SK-N-SH (cell line): ENCODE measurements around the gene KCNJ9. TPM values are rescaled to one million over a fixed set of nuclear protein-coding genes. Genes with fewer than 3 reads are reported as not detected.

Experiments
- CTCF ChIA-PET: fragments of 300-600, 350-600 bp; formaldehyde crosslinking; extraction: SDS; loops from one replicate; lab custom pipeline; 2021; lab: Yijun Ruan, JAX
- POLR2A ChIA-PET: fragments of 350-600 bp; sonication (Branson Sonifier 250); formaldehyde crosslinking; extraction: SDS; loops from one replicate; lab custom pipeline; 2020; ENCODE audit warnings: antibody characterized with exemption, inconsistent platforms; lab: Yijun Ruan, JAX
- DNase-seq: peaks from one replicate; pipeline ENCODE4 v3.0.0; 2012
- H2AFZ ChIP-seq: fragments of 200-600 bp; sonication (generic); 2 replicates; pipeline ENCODE4 v1.8.1; 2016; ENCODE audit warnings: antibody characterized with exemption, mild to moderate bottlenecking, low read depth
- H3F3A ChIP-seq: fragments of 200-600 bp; sonication (generic); replicated peaks from 2 replicates; pipeline ENCODE3; 2016; ENCODE audit warnings: antibody characterized with exemption, mild to moderate bottlenecking; ENCODE audit not compliant: insufficient read depth
- H3K27ac ChIP-seq, 2 experiments: fragments of 200-500 bp in 1 of 2; fragments of 200-600 bp in 1 of 2; sonication (Bioruptor generic) in 1 of 2; sonication (generic), shearing (Covaris generic) in 1 of 2; 2 replicates each; pipeline versions ENCODE4 v1.5.1 to v1.6.1; 2014 to 2016; ENCODE audit warnings: low read depth in 2 of 2, inconsistent platforms in 1 of 2, low read length in 1 of 2, mild to moderate bottlenecking in 1 of 2, mixed read lengths in 1 of 2
- H3K27me3 ChIP-seq: fragments of 200-600 bp; sonication (generic), shearing (Covaris generic); 2 replicates; pipeline ENCODE4 v1.6.1; 2016; ENCODE audit warnings: mixed run types; ENCODE audit not compliant: insufficient read depth
- H3K36me3 ChIP-seq, 2 experiments: fragments of 200-500 bp in 1 of 2; fragments of 200-600 bp in 1 of 2; sonication (Bioruptor generic) in 1 of 2; sonication (generic) in 1 of 2; replicated peaks in 1 of 2; 2 replicates each; pipeline versions ENCODE3 to v1.5.1; 2014 to 2016; ENCODE audit warnings: low read length in 1 of 2, mild to moderate bottlenecking in 1 of 2; ENCODE audit not compliant: insufficient read depth in 2 of 2, control insufficient read depth in 1 of 2
- H3K4me1 ChIP-seq, 2 experiments: fragments of 200-500 bp in 1 of 2; fragments of 200-600 bp in 1 of 2; sonication (Bioruptor generic) in 1 of 2; sonication (generic), shearing (Covaris generic) in 1 of 2; 2 replicates each; pipeline versions ENCODE4 v1.5.1 to v1.6.1; 2014 to 2016; ENCODE audit warnings: low read depth in 1 of 2, low read length in 1 of 2, mixed run types in 1 of 2; ENCODE audit not compliant: insufficient read depth in 2 of 2, control insufficient read depth in 1 of 2
- H3K4me2 ChIP-seq: fragments of 200-600 bp; sonication (generic), shearing (Covaris generic); 2 replicates; pipeline ENCODE4 v1.6.1; 2017; ENCODE audit warnings: mixed run types
- H3K4me3 ChIP-seq, 2 experiments: fragments of 200-500 bp in 1 of 2; fragments of 200-600 bp in 1 of 2; sonication (Bioruptor generic) in 1 of 2; sonication (generic), shearing (Covaris generic) in 1 of 2; 2 replicates each; pipeline versions ENCODE4 v1.5.1 to v1.8.1; 2014 to 2016; ENCODE audit warnings: low read depth in 2 of 2, inconsistent platforms in 1 of 2, low read length in 1 of 2, mild to moderate bottlenecking in 1 of 2, mixed read lengths in 1 of 2, moderate library complexity in 1 of 2
- H3K79me2 ChIP-seq: fragments of 200-600 bp; sonication (generic); 2 replicates; pipeline ENCODE4 v1.8.1; 2017; ENCODE audit warnings: mild to moderate bottlenecking; ENCODE audit not compliant: insufficient read depth
- H3K9ac ChIP-seq: fragments of 200-600 bp; sonication (generic); 2 replicates; pipeline ENCODE4 v1.6.1; 2017; ENCODE audit warnings: mixed run types
- H3K9me2 ChIP-seq: fragments of 200-600 bp; sonication (generic); 2 replicates; pipeline ENCODE4 v1.6.1; 2017; ENCODE audit warnings: mixed run types
- H3K9me3 ChIP-seq: fragments of 200-600 bp; sonication (generic); 2 replicates; pipeline ENCODE4 v1.6.1; 2017; ENCODE audit warnings: mixed run types, mild to moderate bottlenecking, moderate library complexity
- H4K20me1 ChIP-seq: fragments of 200-600 bp; sonication (generic); 2 replicates; pipeline ENCODE4 v1.6.1; 2017; ENCODE audit warnings: mild to moderate bottlenecking, mixed run types; ENCODE audit not compliant: insufficient read depth
- ELF1 ChIP-seq: IDR thresholded peaks from 2 replicates; pipeline ENCODE4 v1.4.0; 2012
- EP300 ChIP-seq, 2 experiments: IDR thresholded peaks; 2 replicates each; pipeline versions ENCODE4 v1.4.0 to v1.6.1; 2012; ENCODE audit warnings: borderline replicate concordance in 1 of 2, low read depth in 1 of 2, low read length in 1 of 2
- EZH2phosphoT487 ChIP-seq: fragments of 200-600 bp; sonication (generic); IDR thresholded peaks from 2 replicates; pipeline ENCODE4 v1.6.1; 2017; ENCODE audit warnings: low read depth, mixed run types, mild to moderate bottlenecking, antibody characterized with exemption, moderate library complexity, borderline replicate concordance
- NFIC ChIP-seq: IDR thresholded peaks from 2 replicates; pipeline ENCODE4 v1.4.0; 2012; ENCODE audit warnings: borderline replicate concordance
- NRF1 ChIP-seq: IDR thresholded peaks from 2 replicates; pipeline ENCODE4 v1.6.1; 2012; ENCODE audit warnings: low read depth, mild to moderate bottlenecking, low read length
- PBX3 ChIP-seq: IDR thresholded peaks from 2 replicates; pipeline ENCODE4; 2012
- RAD21 ChIP-seq: IDR thresholded peaks from 2 replicates; pipeline ENCODE4 v1.6.1; 2012; ENCODE audit warnings: mild to moderate bottlenecking, low read length
- RCOR1 ChIP-seq: fragments of 150-350 bp; IDR thresholded peaks from 2 replicates; pipeline ENCODE4 v1.6.1; 2017; ENCODE audit warnings: antibody characterized with exemption, low read length
- RXRA ChIP-seq: IDR thresholded peaks from 2 replicates; pipeline ENCODE4 v1.4.0; 2012; ENCODE audit warnings: low read depth, mild to moderate bottlenecking, borderline replicate concordance
- TAF1 ChIP-seq: IDR thresholded peaks from 2 replicates; pipeline ENCODE4 v1.6.1; 2012; ENCODE audit warnings: low read depth, mild to moderate bottlenecking, low read length, moderate library complexity, borderline replicate concordance
- WGBS: methylation state at CpG from one replicate; pipeline ENCODE4 v1.1.6; 2017; ENCODE audit warnings: low lambda C conversion rate; 5-methylcytosine and 5-hydroxymethylcytosine counted together
- polyA plus RNA-seq, 3 experiments: library from polyadenylated mRNA; depleted of rRNA; stranded (reverse); fragments of >200 nt; gene quantifications; 2 replicates each; pipeline ENCODE4 v1.2.3, GENCODE V29; 2012
- TF ChIP-seq, protein P1 (sequence below): IDR thresholded peaks from 2 replicates; pipeline ENCODE4 v1.6.1; 2012; ENCODE audit warnings: mild to moderate bottlenecking, low read depth, low read length, moderate library complexity

The KCNJ9 gene
- polyA plus RNA-seq, 1 of the 3 experiments (the other 2 are of a cell fraction) = 0.02 TPM

- WGBS = 24% methylated on average over 6 of the region's 6 CpGs
- no peaks in the 10 kb centered on the region for H3K4me1 ChIP-seq
- H3K27me3 ChIP-seq = peaks cover 70% of the 10 kb centered on the region
- no peaks in the 10 kb centered on the region for H3K9me2 ChIP-seq
- no peaks in the 10 kb centered on the region for H3K79me2 ChIP-seq
- TF ChIP-seq EP300 (IDR thresholded peaks at IDR 0.05; ENCODE audit: borderline replicate concordance in 1 of 2, low read depth in 1 of 2, low read length in 1 of 2) (no peak), RXRA (no peak), RCOR1 (no peak), NFIC (no peak), TAF1 (no peak), ELF1 (no peak), RAD21 (no peak)
- TF ChIP-seq, all 33 proteins: peak for 0
- Histone ChIP-seq H3K9me3 (no peaks in the 10 kb centered on the region), H3K9ac (no peak overlapping the region), H3K4me2 (no peak overlapping the region), H3K4me3 (no peak overlapping the region), H2AFZ (no peak overlapping the region), H3F3A (no peaks in the 10 kb centered on the region), H3K36me3 (no peaks in the 10 kb centered on the region), H3K27ac (no peak overlapping the region), H4K20me1 (no peaks in the 10 kb centered on the region)
- ChIA-PET CTCF (interaction anchor here (1.2 to 9.8 kb wide), 4 partner anchors 9 to 32 kb away, joined by 3 to 76 read pairs (median 6); partner anchors contain the start of gene KCNJ9), POLR2A (interaction anchor here (1.0 kb wide), 1 partner anchor 17 kb away, joined by 3 read pairs; the partner anchor contains the start of gene KCNJ10)
- no peak for DNase-seq
These were observed 28.4 kb upstream of the KCNJ9 start for GRCh38 chr1:160052936-160053335.

DNA sequence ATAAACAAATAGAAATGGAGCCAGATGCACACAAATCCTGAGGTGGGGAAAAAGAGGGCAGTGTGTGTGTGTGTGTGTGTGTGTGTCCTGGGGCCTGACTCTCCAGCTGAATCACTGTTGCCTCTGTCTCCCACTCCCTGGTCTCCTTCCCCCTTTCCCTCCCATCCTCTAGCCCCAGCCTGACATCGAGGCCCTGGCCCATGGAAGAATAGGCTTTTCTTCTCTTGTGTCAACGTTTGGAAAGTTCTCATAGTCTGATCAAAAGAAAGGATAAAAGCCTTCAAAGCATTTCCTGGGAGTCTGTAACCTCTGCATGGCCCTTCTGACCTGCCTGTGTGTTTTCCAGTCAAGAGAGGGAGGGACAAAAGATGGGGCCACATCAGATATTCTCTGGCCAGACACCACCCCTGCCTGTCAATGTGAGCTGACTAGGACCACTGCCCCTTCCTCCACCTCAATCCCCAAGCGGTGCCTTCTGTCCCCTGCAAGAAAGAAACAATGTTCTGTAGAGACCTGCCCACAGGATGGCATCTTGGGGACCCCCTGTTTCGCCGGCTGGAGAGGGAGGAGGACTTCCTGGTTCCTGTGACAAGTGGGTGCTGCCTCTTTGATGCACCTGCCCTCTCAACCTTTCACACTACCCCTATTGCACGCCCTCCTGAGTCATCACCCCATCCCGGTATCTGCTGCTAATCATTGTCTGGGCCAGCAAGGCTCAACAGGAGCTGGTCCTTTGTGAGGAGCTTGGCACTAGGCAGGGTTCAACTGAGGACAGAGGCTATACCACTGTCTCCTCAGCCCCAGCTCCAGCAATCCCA is 27.6 kb upstream of the KCNJ9 start:
- POLR2A ChIA-PET = no interaction called here
- WGBS = 36% methylated on average over 7 of the region's 7 CpGs

More for the DNA sequence above, 27.6 kb upstream of the KCNJ9 start:
- DNase-seq = no peak
- Histone ChIP-seq H3K4me2 (no peak overlapping the region), H3K4me1 (no peaks in the 10 kb centered on the region), H3K9me3 (no peaks in the 10 kb centered on the region), H4K20me1 (no peaks in the 10 kb centered on the region), H3K4me3 (no peak overlapping the region), H3K36me3 (no peaks in the 10 kb centered on the region), H3K9me2 (no peaks in the 10 kb centered on the region), H2AFZ (no peak overlapping the region), H3F3A (no peaks in the 10 kb centered on the region), H3K79me2 (no peaks in the 10 kb centered on the region), H3K27ac (no peak overlapping the region), H3K27me3 (peaks cover 73% of the 10 kb centered on the region), H3K9ac (no peak overlapping the region)
- CTCF ChIA-PET = interaction anchor here (1.2 to 9.8 kb wide), 5 partner anchors 7 to 31 kb away, joined by 3 to 76 read pairs (median 7); partner anchors contain the start of gene KCNJ9
- TF ChIP-seq, protein P1, sequence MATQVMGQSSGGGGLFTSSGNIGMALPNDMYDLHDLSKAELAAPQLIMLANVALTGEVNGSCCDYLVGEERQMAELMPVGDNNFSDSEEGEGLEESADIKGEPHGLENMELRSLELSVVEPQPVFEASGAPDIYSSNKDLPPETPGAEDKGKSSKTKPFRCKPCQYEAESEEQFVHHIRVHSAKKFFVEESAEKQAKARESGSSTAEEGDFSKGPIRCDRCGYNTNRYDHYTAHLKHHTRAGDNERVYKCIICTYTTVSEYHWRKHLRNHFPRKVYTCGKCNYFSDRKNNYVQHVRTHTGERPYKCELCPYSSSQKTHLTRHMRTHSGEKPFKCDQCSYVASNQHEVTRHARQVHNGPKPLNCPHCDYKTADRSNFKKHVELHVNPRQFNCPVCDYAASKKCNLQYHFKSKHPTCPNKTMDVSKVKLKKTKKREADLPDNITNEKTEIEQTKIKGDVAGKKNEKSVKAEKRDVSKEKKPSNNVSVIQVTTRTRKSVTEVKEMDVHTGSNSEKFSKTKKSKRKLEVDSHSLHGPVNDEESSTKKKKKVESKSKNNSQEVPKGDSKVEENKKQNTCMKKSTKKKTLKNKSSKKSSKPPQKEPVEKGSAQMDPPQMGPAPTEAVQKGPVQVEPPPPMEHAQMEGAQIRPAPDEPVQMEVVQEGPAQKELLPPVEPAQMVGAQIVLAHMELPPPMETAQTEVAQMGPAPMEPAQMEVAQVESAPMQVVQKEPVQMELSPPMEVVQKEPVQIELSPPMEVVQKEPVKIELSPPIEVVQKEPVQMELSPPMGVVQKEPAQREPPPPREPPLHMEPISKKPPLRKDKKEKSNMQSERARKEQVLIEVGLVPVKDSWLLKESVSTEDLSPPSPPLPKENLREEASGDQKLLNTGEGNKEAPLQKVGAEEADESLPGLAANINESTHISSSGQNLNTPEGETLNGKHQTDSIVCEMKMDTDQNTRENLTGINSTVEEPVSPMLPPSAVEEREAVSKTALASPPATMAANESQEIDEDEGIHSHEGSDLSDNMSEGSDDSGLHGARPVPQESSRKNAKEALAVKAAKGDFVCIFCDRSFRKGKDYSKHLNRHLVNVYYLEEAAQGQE = no peak
- TF ChIP-seq NRF1 = no peak
- no peak for TF ChIP-seq ELF1
- no peak for TF ChIP-seq RAD21
- no peak for TF ChIP-seq PBX3
- no peak for TF ChIP-seq EZH2phosphoT487
